Lower lobe of right lung (tissue), 2 donors: ENCODE results near the gene GPR21. TPM values are rescaled to one million over a fixed set of nuclear protein-coding genes. Genes with fewer than 3 reads are reported as not detected.

Experiments
- ATAC-seq, 2 donors: fragments of 200-7000 bp; cut with Tn5 transposase; one replicate each; pipeline ENCODE4 v1.9.1; 2020 to 2022; ENCODE audit warnings: mild to moderate bottlenecking in 2 of 2, moderate library complexity in 2 of 2
- DNase-seq: peaks from one replicate; pipeline ENCODE4 v3.0.0-alpha.2; 2020
- H3K27ac ChIP-seq: fragments of 200-600 bp; one replicate; pipeline ENCODE4 v1.8.0; 2022
- H3K27me3 ChIP-seq: fragments of 200-600 bp; one replicate; pipeline ENCODE4 v1.8.0; 2022; ENCODE audit warnings: low read depth
- H3K36me3 ChIP-seq: fragments of 200-600 bp; one replicate; pipeline ENCODE4 v1.8.0; 2022; ENCODE audit warnings: mild to moderate bottlenecking
- H3K4me1 ChIP-seq: fragments of 200-600 bp; one replicate; pipeline ENCODE4 v1.8.0; 2022
- H3K4me3 ChIP-seq: fragments of 200-600 bp; one replicate; pipeline ENCODE4 v1.8.0; 2022; ENCODE audit warnings: mild to moderate bottlenecking
- H3K9me3 ChIP-seq: fragments of 200-600 bp; one replicate; pipeline ENCODE4 v1.8.0; 2022
- intact Hi-C: fragments of 100-400 bp; cut with DNase I; formaldehyde crosslinking; loops from one replicate; pipeline ENCODE4 v1.11.0; 2022
- total RNA-seq: library from RNA; stranded (reverse); fragmentation: NEBNext Ultra II Directional; extraction: Animal tissue kit (Norgen Biotek cat#: 25700); gene quantifications from one replicate; pipeline ENCODE4 v1.2.1, GENCODE V29; 2021
- TF ChIP-seq, protein P1 (sequence below): fragments of 200-600 bp; IDR thresholded peaks from one replicate; pipeline ENCODE4 v1.8.0; 2022; ENCODE audit warnings: antibody characterized with exemption, mild to moderate bottlenecking
- donor health status: DM: no; HTN: yes; CAD: no; lungs with severe emphysema.

The GPR21 gene
- total RNA-seq, 1 donor from 2014 or later: 2.2 TPM

DNA sequence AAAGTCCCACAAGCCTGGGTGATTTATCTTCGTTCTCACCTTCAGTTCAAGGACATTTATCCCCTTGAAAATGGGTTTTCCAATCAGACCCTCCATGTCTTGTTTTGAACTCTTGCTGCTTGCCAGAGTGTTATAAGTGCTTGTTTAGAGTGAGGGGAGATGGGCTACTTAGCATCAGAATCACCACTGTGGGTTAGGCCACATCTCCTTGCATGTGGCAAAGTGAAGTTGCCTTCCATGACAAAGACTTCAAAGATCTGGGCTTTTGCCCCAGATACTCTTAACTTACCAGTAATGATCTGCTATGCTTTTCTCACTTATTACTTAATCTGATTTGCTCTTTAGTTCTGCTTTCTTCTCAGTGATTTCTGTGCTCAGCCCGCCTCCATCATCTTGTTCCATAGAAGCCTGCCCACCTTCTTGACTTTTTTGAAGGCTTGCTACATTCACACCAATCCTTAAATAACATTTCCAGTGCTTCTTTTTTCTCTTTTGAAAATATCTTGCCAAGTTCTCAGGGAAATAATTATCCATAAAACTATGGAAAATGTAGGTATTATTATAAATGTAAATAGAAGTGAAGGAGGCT, 39.0 kb downstream of the GPR21 start:
- intact Hi-C loops: no loop called here
- no peaks in the 10 kb centered on the region for H3K27me3 ChIP-seq
- no peak overlapping the region for H3K4me3 ChIP-seq
- no peak for ATAC-seq
- no peak overlapping the region for H3K27ac ChIP-seq
- TF ChIP-seq, protein P1, sequence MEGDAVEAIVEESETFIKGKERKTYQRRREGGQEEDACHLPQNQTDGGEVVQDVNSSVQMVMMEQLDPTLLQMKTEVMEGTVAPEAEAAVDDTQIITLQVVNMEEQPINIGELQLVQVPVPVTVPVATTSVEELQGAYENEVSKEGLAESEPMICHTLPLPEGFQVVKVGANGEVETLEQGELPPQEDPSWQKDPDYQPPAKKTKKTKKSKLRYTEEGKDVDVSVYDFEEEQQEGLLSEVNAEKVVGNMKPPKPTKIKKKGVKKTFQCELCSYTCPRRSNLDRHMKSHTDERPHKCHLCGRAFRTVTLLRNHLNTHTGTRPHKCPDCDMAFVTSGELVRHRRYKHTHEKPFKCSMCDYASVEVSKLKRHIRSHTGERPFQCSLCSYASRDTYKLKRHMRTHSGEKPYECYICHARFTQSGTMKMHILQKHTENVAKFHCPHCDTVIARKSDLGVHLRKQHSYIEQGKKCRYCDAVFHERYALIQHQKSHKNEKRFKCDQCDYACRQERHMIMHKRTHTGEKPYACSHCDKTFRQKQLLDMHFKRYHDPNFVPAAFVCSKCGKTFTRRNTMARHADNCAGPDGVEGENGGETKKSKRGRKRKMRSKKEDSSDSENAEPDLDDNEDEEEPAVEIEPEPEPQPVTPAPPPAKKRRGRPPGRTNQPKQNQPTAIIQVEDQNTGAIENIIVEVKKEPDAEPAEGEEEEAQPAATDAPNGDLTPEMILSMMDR: no peak
- peaks cover 20% of the 10 kb centered on the region for H3K4me1 ChIP-seq
- no peak for DNase-seq
- H3K9me3 ChIP-seq: no peaks in the 10 kb centered on the region
- H3K36me3 ChIP-seq: peaks cover 86% of the 10 kb centered on the region

DNA sequence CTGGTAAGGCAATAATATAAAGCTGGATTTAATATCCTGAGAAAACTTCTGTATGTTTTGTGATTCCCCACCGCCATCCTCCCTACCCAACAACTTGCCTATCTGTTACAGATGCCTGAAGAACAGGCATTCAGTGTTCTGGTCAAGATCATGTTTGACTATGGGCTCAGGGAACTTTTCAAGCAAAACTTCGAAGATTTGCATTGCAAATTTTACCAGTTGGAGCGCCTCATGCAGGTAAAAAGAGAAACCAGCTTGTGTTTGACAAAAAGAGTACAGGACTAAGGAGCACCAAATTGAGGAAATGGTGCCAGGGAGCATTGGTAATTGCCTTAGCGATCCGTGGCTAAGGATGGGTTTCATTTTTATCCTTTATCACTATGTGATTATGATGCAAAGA, 40.0 kb downstream of the GPR21 start:
- Histone ChIP-seq H3K27me3 (no peaks in the 10 kb centered on the region), H3K4me1 (peaks cover 20% of the 10 kb centered on the region), H3K9me3 (no peaks in the 10 kb centered on the region), H3K27ac (peak overlapping the region; percentile 32), H3K36me3 (peaks cover 86% of the 10 kb centered on the region), H3K4me3 (no peak overlapping the region)
- TF ChIP-seq, protein P1: no peak
- ATAC-seq (no peak), DNase-seq (no peak)
- intact Hi-C loops: no loop called here

DNA sequence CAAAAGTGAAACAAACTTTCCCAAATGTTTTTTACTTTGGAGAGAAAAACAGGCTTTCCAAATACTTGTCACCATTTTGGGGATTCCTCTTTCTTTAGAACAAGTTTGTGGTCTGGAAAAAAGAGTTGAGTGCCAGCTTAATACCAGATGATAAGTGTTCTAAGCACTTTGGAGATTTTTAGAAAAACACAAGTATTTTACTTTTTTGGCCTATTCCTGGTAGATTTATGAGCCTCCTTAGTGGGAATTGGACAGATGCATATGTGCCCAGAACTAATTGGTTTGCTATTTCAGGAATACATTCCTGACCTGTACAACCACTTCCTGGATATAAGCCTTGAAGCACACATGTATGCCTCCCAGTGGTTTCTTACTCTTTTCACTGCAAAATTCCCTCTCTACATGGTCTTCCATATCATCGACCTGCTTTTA, 40.5 kb downstream of the GPR21 start:
- no peak overlapping the region for H3K4me3 ChIP-seq
- peak; percentile 53 to 63 for ATAC-seq
- TF ChIP-seq, protein P1: no peak
- no peak for DNase-seq
- H3K9me3 ChIP-seq: no peaks in the 10 kb centered on the region
- intact Hi-C loops: no loop called here
- H3K27me3 ChIP-seq: no peaks in the 10 kb centered on the region
- peaks cover 20% of the 10 kb centered on the region for H3K4me1 ChIP-seq
- H3K27ac ChIP-seq: peak overlapping the region; percentile 32
- H3K36me3 ChIP-seq: peaks cover 88% of the 10 kb centered on the region

DNA sequence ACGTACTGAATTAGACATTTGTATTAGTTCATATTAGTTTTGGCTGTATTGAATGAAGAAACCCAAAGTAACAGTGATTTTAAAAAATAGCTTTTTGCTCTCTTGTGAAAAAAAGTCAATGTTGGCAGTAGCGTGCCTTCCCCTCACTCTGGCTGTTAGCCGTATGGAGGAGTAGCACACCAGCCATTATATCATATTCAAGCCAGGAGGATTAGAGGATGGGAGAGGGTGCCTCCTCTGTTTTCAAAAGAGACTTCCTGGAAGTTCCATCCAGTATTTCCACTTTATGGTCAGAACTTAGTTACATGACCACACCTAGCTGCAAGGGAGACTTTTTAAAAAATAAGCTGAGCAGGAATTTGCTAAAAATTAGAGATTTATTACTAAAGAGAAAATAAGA, 41.2 kb downstream of the GPR21 start:
- DNase-seq (no peak), ATAC-seq (no peak)
- H3K4me3 ChIP-seq: no peak overlapping the region
- no peaks in the 10 kb centered on the region for H3K9me3 ChIP-seq
- peak overlapping the region; percentile 32 for H3K27ac ChIP-seq
- intact Hi-C loops: no loop called here
- peaks cover 91% of the 10 kb centered on the region for H3K36me3 ChIP-seq
- peaks cover 20% of the 10 kb centered on the region for H3K4me1 ChIP-seq
- TF ChIP-seq, protein P1: no peak
- no peaks in the 10 kb centered on the region for H3K27me3 ChIP-seq

DNA sequence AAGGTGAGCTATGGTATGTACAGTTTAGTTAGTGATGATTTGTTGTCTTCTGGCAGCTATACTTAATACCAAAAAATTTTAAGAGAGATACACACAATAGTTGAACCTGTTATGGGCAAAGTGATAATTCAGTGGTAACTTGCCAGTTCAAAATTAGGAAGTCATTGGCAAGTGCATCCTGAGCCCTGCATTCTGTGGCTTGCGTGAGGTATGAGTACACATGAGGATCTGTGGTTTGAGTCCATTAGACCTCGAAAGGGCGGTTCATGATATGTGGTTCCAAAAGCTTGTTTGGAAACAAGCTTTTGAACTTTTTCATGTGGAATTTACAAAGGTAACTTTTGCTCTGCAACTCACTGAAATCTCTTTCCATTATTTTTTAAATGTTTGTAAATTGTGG, 47.0 kb downstream of the GPR21 start:
- no peaks in the 10 kb centered on the region for H3K9me3 ChIP-seq
- intact Hi-C loops: no loop called here
- TF ChIP-seq, protein P1: no peak
- ATAC-seq: no peak
- no peak overlapping the region for H3K27ac ChIP-seq
- no peak overlapping the region for H3K4me3 ChIP-seq
- DNase-seq: no peak
- H3K36me3 ChIP-seq: peaks cover 94% of the 10 kb centered on the region
- no peaks in the 10 kb centered on the region for H3K27me3 ChIP-seq
- H3K4me1 ChIP-seq: no peaks in the 10 kb centered on the region

DNA sequence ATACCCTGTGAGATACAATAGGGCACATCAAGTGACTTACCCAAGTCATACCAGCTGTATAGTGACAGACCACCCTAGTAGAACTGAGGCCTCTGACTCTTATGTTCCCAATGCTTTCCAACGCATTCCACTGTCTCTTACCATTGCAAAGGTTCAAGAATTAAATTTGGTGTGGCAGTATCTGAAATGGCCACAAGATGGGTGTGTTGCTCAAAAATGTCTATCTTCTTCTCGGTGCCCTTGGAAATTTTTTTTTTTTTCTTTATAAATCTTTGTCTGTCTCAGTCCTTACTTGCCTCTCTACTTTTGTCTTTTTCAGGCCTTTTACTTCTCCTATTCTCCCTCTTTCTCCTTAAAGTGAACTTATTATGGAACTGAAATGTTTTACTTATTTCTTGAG, 48.4 kb downstream of the GPR21 start:
- TF ChIP-seq, protein P1: peak; percentile 45
- Histone ChIP-seq H3K27me3 (no peaks in the 10 kb centered on the region), H3K27ac (no peak overlapping the region), H3K4me1 (no peaks in the 10 kb centered on the region), H3K36me3 (peaks cover 85% of the 10 kb centered on the region), H3K4me3 (no peak overlapping the region), H3K9me3 (no peaks in the 10 kb centered on the region)
- ATAC-seq (no peak), DNase-seq (no peak)
- intact Hi-C loops: no loop called here
